ENCODE measurements around the gene RIIAD1.

The RIIAD1 gene

GRCh38 chr1:151713044-151713443, 8.3 kb upstream of the RIIAD1 start:
- TF ChIP-seq CTCF (IDR thresholded peaks at IDR 0.05) = no peak

GRCh38 chr1:151713874-151714273, 7.4 kb upstream of the RIIAD1 start:
- TF ChIP-seq CTCF (IDR thresholded peaks at IDR 0.05) = no peak

GRCh38 chr1:151714820-151715725, 6.2 kb upstream of the RIIAD1 start:
- TF ChIP-seq CTCF (IDR thresholded peaks at IDR 0.05) = no peak

- TF ChIP-seq CTCF (IDR thresholded peaks at IDR 0.05) = no peak
These were observed 5.5 kb upstream of the RIIAD1 start for GRCh38 chr1:151715726-151716404.

- no peak for TF ChIP-seq CTCF (IDR thresholded peaks at IDR 0.05)
These were observed 4.9 kb upstream of the RIIAD1 start for GRCh38 chr1:151716405-151716762.

- no peak for TF ChIP-seq CTCF (IDR thresholded peaks at IDR 0.05)
These were observed 4.3 kb upstream of the RIIAD1 start, which contains the start of gene CELF3 for GRCh38 chr1:151716771-151717631. Gene CELF3, minus strand, starts transcription at chr1:151716803. Its CDS starts 783 bp downstream, at chr1:151716020.

- TF ChIP-seq CTCF (IDR thresholded peaks at IDR 0.05) = no peak
These were observed 3.3 kb upstream of the RIIAD1 start for GRCh38 chr1:151718011-151718431.

Measured in LNCAP (cell line).